ENCODE results near the gene PDHB. TPM values are rescaled to one million over a fixed set of nuclear protein-coding genes. Genes with fewer than 3 reads are reported as not detected.
A peak's percentile ranks its signal among the peaks of the same experiment; 100 is the strongest.

Gene PDHB
- polyA plus RNA-seq, 1 donor: 72.3 TPM

DNA sequence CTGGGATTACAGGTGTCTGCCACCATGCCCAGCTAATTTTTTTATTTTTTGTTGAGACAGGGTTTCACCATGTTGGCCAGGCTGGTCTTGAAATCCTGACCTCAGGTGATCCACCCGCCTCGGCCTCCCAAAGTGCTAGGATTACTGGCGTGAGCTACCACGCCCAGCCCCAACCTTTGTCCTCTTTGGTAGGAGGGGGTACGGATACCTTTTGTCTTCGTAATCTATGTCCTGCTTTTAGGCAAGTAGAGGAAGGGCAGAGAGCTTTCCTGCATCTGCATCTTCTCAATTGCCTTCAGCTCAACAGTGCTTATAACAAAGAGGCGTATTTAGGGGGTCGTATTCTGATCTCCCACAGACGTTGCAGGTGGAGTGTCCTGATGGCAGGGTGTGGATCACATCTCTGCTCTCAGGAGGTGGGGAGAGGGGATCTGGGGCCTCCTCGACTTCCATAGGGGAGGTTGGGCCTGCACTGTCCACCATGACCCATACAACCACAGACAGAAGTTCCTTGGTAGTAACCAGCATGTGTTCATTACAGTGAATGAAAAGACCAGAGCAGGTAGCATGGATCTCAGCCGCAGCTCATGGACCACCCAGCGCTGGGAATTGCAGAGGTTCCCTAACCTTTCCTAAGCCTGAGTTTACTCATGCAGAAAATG, 36.9 kb upstream of the PDHB start:
- Histone ChIP-seq H3K27ac (ENCODE audit: low read length) (peak overlapping the region; percentile 76), H3K4me1 (ENCODE audit: control insufficient read depth, insufficient read depth, low read length) (peaks cover 25% of the 10 kb centered on the region), H3K4me3 (ENCODE audit: low read length) (no peak overlapping the region), H3K36me3 (ENCODE audit: control insufficient read depth, insufficient read depth, low read length) (no peaks in the 10 kb centered on the region), H3K9me3 (ENCODE audit: control insufficient read depth, low read depth, low read length) (no peaks in the 10 kb centered on the region), H3K27me3 (ENCODE audit: control insufficient read depth, insufficient read depth, low read length) (no peaks in the 10 kb centered on the region)
- DNase-seq: no peak
- WGBS (ENCODE audit: insufficient coverage, low lambda C conversion rate): no CpG with 5 or more reads among the region's 12 CpGs

DNA sequence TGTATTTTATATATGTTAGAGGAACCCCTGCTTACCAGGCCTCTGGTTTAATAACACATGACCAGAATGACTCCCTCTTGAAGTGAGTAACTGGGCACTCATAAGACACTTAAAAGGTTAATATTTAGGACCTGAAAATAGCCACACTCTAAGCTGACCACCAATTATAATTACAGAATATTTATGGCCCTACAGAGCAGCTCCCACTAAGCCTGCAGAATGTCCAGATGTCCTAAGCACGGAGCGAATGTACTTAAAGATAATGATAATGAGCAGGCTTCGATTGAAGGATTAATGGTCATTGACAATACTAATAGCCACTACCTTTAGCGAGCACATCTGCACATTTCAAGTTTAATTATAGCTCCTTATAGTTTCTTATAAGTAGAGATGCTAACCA, 35.5 kb upstream of the PDHB start:
- H3K27me3 ChIP-seq (ENCODE audit: control insufficient read depth, insufficient read depth, low read length): no peaks in the 10 kb centered on the region
- H3K9me3 ChIP-seq (ENCODE audit: control insufficient read depth, low read depth, low read length): no peaks in the 10 kb centered on the region
- H3K27ac ChIP-seq (ENCODE audit: low read length): no peak overlapping the region
- H3K4me3 ChIP-seq (ENCODE audit: low read length): no peak overlapping the region
- WGBS (ENCODE audit: insufficient coverage, low lambda C conversion rate): no CpG with 5 or more reads among the region's 4 CpGs
- peaks cover 25% of the 10 kb centered on the region for H3K4me1 ChIP-seq (ENCODE audit: control insufficient read depth, insufficient read depth, low read length)
- no peak for DNase-seq
- H3K36me3 ChIP-seq (ENCODE audit: control insufficient read depth, insufficient read depth, low read length): no peaks in the 10 kb centered on the region

DNA sequence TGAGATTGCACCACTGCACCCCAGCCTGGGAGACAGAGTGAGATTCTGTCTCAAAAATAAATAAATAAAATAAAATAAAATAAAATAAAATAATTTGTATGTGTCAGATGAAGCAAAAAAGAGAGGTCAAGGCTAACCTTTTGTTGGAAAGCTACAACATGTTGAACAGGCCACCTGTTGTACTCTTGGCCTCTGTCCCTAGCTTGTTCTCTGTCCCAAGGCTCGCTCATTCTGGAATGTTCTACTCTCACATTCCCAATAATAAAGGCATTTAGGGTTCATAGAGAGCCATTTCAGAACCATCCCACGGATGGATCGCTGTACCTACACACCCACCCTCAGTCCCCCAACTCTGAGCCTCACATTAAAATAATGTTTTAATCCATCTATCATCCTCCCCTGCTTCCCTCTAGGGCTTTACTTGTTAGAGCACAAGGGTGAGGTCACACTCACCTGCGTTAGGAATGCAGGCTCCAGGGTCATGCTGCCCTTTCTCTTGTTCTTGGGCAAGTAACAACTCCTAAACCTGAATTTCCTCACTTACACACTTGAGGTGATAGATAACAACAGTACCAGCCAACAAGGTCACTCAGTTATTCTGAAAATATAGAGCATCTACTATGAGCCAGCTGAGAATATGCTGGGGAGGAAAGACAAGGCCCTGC, 33.4 kb upstream of the PDHB start:
- no peaks in the 10 kb centered on the region for H3K9me3 ChIP-seq (ENCODE audit: control insufficient read depth, low read depth, low read length)
- 100% methylated on average over 1 of the region's 4 CpGs for WGBS (ENCODE audit: insufficient coverage, low lambda C conversion rate)
- no peak for DNase-seq
- no peaks in the 10 kb centered on the region for H3K27me3 ChIP-seq (ENCODE audit: control insufficient read depth, insufficient read depth, low read length)
- H3K27ac ChIP-seq (ENCODE audit: low read length): no peak overlapping the region
- no peak overlapping the region for H3K4me3 ChIP-seq (ENCODE audit: low read length)
- no peaks in the 10 kb centered on the region for H3K36me3 ChIP-seq (ENCODE audit: control insufficient read depth, insufficient read depth, low read length)
- peaks cover 34% of the 10 kb centered on the region for H3K4me1 ChIP-seq (ENCODE audit: control insufficient read depth, insufficient read depth, low read length)

DNA sequence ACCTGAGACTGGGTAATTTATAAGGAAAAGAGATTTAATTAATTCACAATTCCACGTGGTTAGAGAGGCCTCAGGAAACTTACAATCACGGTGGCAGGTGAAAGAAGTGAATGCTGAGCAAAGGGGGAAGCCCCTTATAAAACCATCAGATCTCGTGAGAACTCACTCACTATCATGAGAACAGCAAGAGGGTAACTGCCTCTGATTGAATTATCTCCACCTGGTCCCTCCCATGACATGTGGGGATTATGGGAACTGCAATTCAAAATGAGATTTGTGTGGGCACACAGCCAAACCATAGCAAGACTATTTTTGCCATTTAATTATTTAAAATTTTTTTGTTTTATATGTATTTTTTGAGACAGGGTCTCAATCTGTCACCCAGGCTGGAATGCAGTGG, 31.2 kb upstream of the PDHB start:
- Histone ChIP-seq H3K27me3 (ENCODE audit: control insufficient read depth, insufficient read depth, low read length) (no peaks in the 10 kb centered on the region), H3K9me3 (ENCODE audit: control insufficient read depth, low read depth, low read length) (no peaks in the 10 kb centered on the region), H3K4me1 (ENCODE audit: control insufficient read depth, insufficient read depth, low read length) (peaks cover 14% of the 10 kb centered on the region), H3K27ac (ENCODE audit: low read length) (no peak overlapping the region), H3K36me3 (ENCODE audit: control insufficient read depth, insufficient read depth, low read length) (no peaks in the 10 kb centered on the region), H3K4me3 (ENCODE audit: low read length) (no peak overlapping the region)
- WGBS (ENCODE audit: insufficient coverage, low lambda C conversion rate): 92% methylated on average over 2 of the region's 3 CpGs
- DNase-seq: no peak

DNA sequence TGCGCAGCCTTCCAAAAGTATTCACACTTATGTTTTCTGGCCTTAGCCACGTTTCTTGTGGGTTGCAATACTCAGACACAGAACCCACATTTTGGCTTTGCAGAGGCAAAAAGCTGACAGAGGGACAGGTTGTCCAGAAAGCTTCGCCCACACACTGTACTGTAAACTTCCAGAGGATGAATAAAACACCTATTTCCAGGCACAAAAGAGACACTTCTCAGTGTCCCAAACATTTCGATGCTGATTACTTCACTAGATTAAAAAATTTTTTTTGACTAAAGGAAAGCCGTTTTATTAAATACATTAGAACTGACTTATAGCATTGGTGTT, 30.3 kb upstream of the PDHB start:
- H3K27ac ChIP-seq (ENCODE audit: low read length): no peak overlapping the region
- 60% methylated on average over 1 of the region's 5 CpGs for WGBS (ENCODE audit: insufficient coverage, low lambda C conversion rate)
- no peaks in the 10 kb centered on the region for H3K9me3 ChIP-seq (ENCODE audit: control insufficient read depth, low read depth, low read length)
- DNase-seq: no peak
- no peaks in the 10 kb centered on the region for H3K36me3 ChIP-seq (ENCODE audit: control insufficient read depth, insufficient read depth, low read length)
- no peaks in the 10 kb centered on the region for H3K27me3 ChIP-seq (ENCODE audit: control insufficient read depth, insufficient read depth, low read length)
- H3K4me1 ChIP-seq (ENCODE audit: control insufficient read depth, insufficient read depth, low read length): peaks cover 12% of the 10 kb centered on the region
- no peak overlapping the region for H3K4me3 ChIP-seq (ENCODE audit: low read length)

- Histone ChIP-seq H3K4me3 (ENCODE audit: low read length) (peak overlapping the region; percentile 13), H3K27me3 (ENCODE audit: control insufficient read depth, insufficient read depth, low read length) (no peaks in the 10 kb centered on the region), H3K27ac (ENCODE audit: low read length) (peak overlapping the region; percentile 64), H3K36me3 (ENCODE audit: control insufficient read depth, insufficient read depth, low read length) (no peaks in the 10 kb centered on the region), H3K4me1 (ENCODE audit: control insufficient read depth, insufficient read depth, low read length) (peaks cover 12% of the 10 kb centered on the region), H3K9me3 (ENCODE audit: control insufficient read depth, low read depth, low read length) (no peaks in the 10 kb centered on the region)
- WGBS (ENCODE audit: insufficient coverage, low lambda C conversion rate): 32% methylated on average over 3 of the region's 18 CpGs
- peak; percentile 54 to 82 for DNase-seq
Observed at GRCh38 chr3:58463181-58463941, 29.7 kb upstream of the PDHB start.

DNA sequence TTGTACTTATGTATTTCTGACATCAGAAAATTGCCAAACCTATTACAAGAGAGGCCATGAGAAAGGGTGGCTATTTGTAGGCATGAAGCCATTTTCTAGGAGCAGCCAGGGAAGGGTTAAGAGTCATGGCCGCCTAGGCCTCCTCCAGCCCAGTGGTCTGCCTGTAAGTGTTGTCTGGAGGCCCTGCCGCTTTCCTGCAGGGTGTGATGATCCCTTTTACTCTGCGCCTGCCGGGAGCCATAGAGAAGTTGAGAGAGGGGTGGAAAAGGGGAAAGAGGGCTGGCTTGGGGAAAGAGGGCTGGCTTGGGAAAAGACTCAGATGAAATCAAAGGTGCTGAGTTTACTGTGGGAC, 29.2 kb upstream of the PDHB start:
- Histone ChIP-seq H3K9me3 (ENCODE audit: control insufficient read depth, low read depth, low read length) (peaks cover 4% of the 10 kb centered on the region), H3K36me3 (ENCODE audit: control insufficient read depth, insufficient read depth, low read length) (no peaks in the 10 kb centered on the region), H3K4me3 (ENCODE audit: low read length) (no peak overlapping the region), H3K27me3 (ENCODE audit: control insufficient read depth, insufficient read depth, low read length) (no peaks in the 10 kb centered on the region), H3K4me1 (ENCODE audit: control insufficient read depth, insufficient read depth, low read length) (peaks cover 12% of the 10 kb centered on the region), H3K27ac (ENCODE audit: low read length) (peak overlapping the region; percentile 64)
- no CpG with 5 or more reads among the region's 4 CpGs for WGBS (ENCODE audit: insufficient coverage, low lambda C conversion rate)
- DNase-seq: no peak

DNA sequence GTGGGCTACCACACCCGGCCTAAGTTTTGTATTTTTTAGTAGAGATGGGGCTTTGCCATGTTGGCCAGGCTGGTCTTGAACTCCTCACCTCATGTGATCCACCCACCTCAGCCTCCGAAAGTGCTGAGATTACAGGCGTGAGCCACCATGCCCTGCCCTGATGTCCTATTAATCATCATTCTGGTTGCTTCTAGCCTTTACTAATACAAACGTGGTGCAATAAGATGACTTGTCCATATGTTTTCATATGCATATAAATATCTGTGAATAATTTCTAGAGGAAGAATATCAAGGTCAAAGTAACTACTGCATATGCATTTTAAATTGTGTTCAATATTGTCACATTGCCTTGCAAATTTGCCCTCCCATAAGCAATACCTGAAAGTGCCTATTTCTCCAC, 25.5 kb upstream of the PDHB start:
- DNase-seq: no peak
- Histone ChIP-seq H3K9me3 (ENCODE audit: control insufficient read depth, low read depth, low read length) (peaks cover 14% of the 10 kb centered on the region), H3K27me3 (ENCODE audit: control insufficient read depth, insufficient read depth, low read length) (no peaks in the 10 kb centered on the region), H3K4me3 (ENCODE audit: low read length) (no peak overlapping the region), H3K36me3 (ENCODE audit: control insufficient read depth, insufficient read depth, low read length) (no peaks in the 10 kb centered on the region), H3K27ac (ENCODE audit: low read length) (no peak overlapping the region), H3K4me1 (ENCODE audit: control insufficient read depth, insufficient read depth, low read length) (peaks cover 12% of the 10 kb centered on the region)
- WGBS (ENCODE audit: insufficient coverage, low lambda C conversion rate): no CpG with 5 or more reads among the region's 4 CpGs

DNA sequence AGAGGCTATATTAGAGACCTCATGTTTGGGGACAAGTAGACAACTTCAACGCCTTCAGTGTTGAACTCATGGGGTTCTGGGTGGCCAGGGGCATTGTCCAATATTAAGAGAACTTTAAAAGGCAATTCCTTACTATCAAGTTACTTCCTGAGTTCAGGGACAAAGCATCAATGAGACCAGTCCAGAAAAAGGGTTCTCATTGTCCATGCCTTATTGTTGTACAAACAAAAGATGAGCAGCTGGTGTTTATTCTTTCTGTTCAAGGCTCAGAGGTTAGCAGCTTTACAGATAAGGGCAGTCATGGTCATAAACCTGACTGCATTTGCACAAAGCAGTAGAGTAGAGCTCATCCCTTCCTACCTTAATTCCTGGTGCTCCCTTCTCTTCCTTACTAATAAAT, 18.5 kb upstream of the PDHB start:
- peaks cover 13% of the 10 kb centered on the region for H3K9me3 ChIP-seq (ENCODE audit: control insufficient read depth, low read depth, low read length)
- H3K4me1 ChIP-seq (ENCODE audit: control insufficient read depth, insufficient read depth, low read length): peaks cover 7% of the 10 kb centered on the region
- H3K27me3 ChIP-seq (ENCODE audit: control insufficient read depth, insufficient read depth, low read length): no peaks in the 10 kb centered on the region
- no CpG with 5 or more reads among the region's 1 CpG for WGBS (ENCODE audit: insufficient coverage, low lambda C conversion rate)
- H3K27ac ChIP-seq (ENCODE audit: low read length): no peak overlapping the region
- DNase-seq: peak in 1 of 2 donors; percentile 54
- no peaks in the 10 kb centered on the region for H3K36me3 ChIP-seq (ENCODE audit: control insufficient read depth, insufficient read depth, low read length)
- no peak overlapping the region for H3K4me3 ChIP-seq (ENCODE audit: low read length)

DNA sequence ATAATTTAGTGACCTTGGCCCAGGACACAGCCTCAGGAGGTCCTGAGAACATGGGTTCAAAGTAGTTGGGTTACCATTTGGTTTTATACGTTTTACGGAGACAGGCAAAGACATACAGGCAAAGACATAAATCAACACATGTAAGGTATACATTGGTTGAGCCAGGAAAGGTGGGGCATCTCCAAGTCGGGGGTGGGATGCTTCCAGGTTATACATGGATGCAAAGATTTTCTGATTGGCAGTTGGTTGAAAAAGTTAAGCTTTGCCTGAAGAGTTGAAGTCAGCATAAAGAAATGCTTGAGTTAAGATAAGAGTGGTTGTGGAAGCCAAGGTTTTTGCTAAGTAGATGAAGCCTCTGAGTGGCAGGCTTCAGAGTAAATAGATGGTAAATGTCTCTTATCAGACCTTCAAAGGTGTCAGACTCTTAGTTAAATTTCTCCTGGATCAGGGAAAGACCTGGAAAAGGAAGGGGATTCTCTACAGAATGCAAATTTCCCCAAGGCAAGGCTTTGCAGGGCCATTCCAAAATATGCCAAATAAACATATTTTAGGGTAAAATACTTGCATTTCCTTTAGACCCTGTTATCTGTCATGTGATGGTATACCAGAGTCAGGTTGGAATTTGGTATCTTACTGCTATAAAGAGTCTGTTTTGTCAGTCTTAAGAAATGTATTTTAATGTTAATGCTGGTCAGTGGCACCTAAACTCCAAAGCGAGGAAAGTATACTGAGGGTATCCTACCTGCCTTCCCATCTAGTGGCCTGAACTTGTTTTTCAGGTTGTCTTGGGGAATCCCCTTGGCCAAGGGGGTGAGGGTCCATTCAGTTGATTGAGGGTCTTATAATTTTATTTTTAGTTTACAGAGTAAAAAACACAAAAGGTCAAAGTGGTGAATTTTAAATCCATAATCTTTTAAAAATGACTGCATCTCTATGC, 8.2 kb upstream of the PDHB start:
- no CpG with 5 or more reads among the region's 4 CpGs for WGBS (ENCODE audit: insufficient coverage, low lambda C conversion rate)
- Histone ChIP-seq H3K27ac (ENCODE audit: low read length) (no peak overlapping the region), H3K4me3 (ENCODE audit: low read length) (no peak overlapping the region), H3K4me1 (ENCODE audit: control insufficient read depth, insufficient read depth, low read length) (no peaks in the 10 kb centered on the region), H3K27me3 (ENCODE audit: control insufficient read depth, insufficient read depth, low read length) (no peaks in the 10 kb centered on the region), H3K9me3 (ENCODE audit: control insufficient read depth, low read depth, low read length) (no peaks in the 10 kb centered on the region), H3K36me3 (ENCODE audit: control insufficient read depth, insufficient read depth, low read length) (no peaks in the 10 kb centered on the region)
- DNase-seq: no peak
